ENCODE data around the gene IRS2.

The IRS2 gene

DNA sequence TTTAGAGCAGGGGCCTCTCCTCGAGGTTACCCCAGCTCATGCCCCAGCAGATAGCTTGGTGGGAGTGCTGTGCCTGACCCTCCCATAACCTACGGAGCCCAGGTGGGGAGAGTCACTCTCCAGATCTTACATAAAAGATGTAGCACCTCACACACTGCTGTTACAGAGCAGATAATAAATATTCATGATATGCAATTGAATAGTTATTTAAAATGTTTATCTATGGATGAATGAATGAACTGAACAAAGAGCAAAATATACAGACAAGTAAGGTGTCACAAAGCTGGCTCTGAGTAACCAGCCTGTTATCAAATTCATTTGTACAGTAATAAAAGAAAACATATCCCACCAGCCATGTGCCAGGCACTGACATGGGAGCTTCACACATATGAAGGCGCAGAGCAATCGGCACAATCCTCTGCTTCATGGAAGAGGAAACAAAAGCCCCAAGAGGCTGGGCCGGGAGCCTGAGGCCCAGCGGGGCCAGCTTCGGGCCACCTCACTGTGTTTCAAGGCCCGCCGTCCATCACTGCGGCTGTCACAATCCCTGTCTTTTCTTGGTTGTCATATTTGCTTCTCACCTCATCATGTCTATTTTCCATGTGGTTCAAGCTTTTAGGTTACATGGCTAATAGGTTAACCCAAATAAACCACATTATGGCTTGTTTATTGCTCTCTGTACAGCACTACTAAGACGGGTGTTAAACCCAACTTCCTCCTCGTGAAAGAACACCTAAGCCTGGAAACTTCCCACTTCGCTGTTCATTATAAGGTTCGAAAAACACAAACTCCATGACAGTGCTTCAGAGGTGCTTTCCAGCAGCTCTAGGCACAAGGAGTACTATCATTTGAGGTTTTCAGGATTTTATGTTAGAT lies 78.4 kb downstream of the IRS2 start:
- Histone ChIP-seq H3K36me3 (ENCODE audit: insufficient read depth, low read length) (no peaks in the 10 kb centered on the region), H3K9ac (ENCODE audit: low read length) (no peak overlapping the region), H3K4me3 (ENCODE audit: low read depth in 1 of 2, low read length in 2 of 2) (no peak overlapping the region), H3K27ac (ENCODE audit: low read depth, low read length) (no peak overlapping the region), H3K9me3 (ENCODE audit: low read length) (no peaks in the 10 kb centered on the region), H3K4me1 (ENCODE audit: insufficient read depth, low read length) (no peaks in the 10 kb centered on the region), H3K27me3 (ENCODE audit: control insufficient read depth in 1 of 2, insufficient read depth in 2 of 2, low read length in 2 of 2) (no peaks in the 10 kb centered on the region)

DNA sequence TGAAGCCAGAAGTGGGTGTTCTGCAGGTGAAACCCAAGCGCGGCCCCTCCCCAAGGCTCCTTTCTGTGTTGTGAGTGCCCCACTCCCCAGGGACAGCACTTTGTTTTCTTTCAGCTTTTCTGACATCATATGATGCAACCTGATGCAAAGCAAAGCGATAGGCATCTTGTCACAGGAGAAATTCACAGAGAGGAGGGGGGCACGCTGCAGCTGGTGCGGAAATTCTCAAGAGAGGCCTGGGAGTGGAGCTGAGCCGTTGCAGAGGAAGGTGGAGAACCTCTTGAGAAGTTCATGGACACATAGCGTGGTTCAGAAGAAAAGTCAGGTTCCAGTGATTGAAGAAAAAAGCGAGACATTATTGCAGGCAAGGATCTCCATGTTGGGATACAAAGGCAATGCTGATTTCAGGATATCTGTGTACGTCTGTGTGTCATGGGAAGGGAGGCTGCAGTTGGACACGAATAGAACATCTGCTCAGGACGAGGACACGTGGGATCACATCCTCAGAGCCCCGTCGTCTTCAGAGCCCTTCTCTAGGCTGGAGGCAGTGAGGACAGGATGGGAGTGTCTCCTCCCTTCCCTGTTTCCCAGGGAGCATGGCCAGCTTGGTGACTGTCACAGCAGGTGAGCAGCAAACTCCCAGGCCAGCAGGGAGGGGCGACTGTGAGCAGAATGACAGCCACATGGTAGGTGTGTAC lies 79.2 kb downstream of the IRS2 start:
- Histone ChIP-seq H3K4me1 (ENCODE audit: insufficient read depth, low read length) (no peaks in the 10 kb centered on the region), H3K9me3 (ENCODE audit: low read length) (no peaks in the 10 kb centered on the region), H3K36me3 (ENCODE audit: insufficient read depth, low read length) (no peaks in the 10 kb centered on the region), H3K9ac (ENCODE audit: low read length) (no peak overlapping the region), H3K4me3 (ENCODE audit: low read depth in 1 of 2, low read length in 2 of 2) (no peak overlapping the region), H3K27ac (ENCODE audit: low read depth, low read length) (no peak overlapping the region), H3K27me3 (ENCODE audit: control insufficient read depth in 1 of 2, insufficient read depth in 2 of 2, low read length in 2 of 2) (no peaks in the 10 kb centered on the region)

DNA sequence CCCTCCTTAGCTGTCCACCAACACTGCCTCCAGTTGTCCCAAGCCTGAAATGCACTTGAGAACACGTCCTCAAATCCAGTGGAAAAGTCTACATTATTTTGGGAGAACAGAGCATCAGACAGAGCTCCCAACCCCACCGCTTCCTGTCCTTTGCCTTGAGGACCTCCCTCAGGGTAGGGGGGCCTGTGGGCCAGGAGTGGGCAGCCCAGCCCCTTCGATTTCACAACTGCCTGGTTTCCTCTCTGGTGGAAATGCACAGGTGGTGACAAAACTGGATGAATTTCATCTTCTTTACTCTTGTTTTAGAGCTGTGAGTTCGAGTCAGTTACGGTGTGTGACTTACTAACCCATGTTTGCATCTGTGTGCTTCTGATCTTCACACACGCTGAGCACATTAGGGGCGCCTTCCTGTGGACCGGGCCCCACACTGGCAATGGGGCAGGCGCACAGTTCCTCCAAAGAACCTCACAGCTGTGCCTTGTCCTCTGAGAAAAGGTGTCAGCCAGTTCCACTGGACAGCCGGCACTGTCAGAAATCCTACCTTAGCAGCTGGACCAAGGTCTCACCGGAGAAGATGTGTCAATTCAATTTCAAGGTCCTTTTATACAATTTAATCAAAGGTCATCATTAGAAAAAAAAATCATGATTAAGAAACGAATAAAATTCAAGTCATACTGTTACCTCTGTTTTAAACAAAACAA lies 80.2 kb downstream of the IRS2 start:
- Histone ChIP-seq H3K9me3 (ENCODE audit: low read length) (no peaks in the 10 kb centered on the region), H3K36me3 (ENCODE audit: insufficient read depth, low read length) (no peaks in the 10 kb centered on the region), H3K27me3 (ENCODE audit: control insufficient read depth in 1 of 2, insufficient read depth in 2 of 2, low read length in 2 of 2) (no peaks in the 10 kb centered on the region), H3K9ac (ENCODE audit: low read length) (no peak overlapping the region), H3K27ac (ENCODE audit: low read depth, low read length) (no peak overlapping the region), H3K4me3 (ENCODE audit: low read depth in 1 of 2, low read length in 2 of 2) (no peak overlapping the region), H3K4me1 (ENCODE audit: insufficient read depth, low read length) (no peaks in the 10 kb centered on the region)

DNA sequence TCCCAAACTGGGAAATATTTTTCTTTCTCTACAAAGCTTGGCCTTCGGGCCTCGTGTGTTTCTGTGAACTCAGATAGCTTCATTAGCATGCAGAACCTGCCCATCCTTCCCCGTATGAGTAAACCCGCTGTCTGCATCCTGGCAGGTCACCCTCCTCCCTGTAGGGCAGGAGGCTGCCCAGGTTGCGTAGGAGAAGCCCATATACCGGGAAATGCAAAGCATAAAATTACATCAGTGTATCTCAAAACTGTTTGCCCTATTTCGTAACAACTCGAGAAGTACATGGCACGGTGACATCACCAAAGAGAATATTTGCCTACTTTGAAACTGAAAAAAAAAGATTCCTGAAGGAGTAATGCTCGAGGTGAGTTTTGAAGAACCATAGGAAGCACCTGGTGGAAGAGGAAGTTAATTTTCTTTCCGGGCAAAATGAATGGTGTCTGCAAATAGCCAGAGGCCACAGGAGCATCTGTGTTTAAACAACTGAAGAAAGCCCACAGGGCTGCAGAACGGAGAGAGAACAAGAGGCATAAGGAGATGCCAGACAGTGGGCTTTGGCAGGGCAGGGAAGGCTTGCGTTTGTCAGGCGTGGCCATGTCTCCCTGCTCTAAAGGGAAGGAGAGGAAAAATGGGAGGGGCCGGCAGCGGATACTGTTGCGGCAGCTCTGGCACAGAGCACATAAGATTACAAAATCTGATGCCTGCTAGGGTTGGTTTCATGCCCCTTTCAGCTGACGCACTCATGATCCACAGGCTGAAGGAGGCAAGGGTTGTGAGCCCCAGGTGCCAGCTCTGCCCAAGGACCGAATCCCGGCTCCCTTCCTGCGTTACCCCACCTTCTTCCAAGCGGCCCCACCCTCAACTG lies 81.4 kb downstream of the IRS2 start:
- H3K36me3 ChIP-seq (ENCODE audit: insufficient read depth, low read length), result no peaks in the 10 kb centered on the region
- H3K27ac ChIP-seq (ENCODE audit: low read depth, low read length), result no peak overlapping the region
- H3K9me3 ChIP-seq (ENCODE audit: low read length), result no peaks in the 10 kb centered on the region
- H3K27me3 ChIP-seq (ENCODE audit: control insufficient read depth in 1 of 2, insufficient read depth in 2 of 2, low read length in 2 of 2), result no peaks in the 10 kb centered on the region
- no peak overlapping the region for H3K9ac ChIP-seq (ENCODE audit: low read length)
- no peak overlapping the region for H3K4me3 ChIP-seq (ENCODE audit: low read depth in 1 of 2, low read length in 2 of 2)
- no peaks in the 10 kb centered on the region for H3K4me1 ChIP-seq (ENCODE audit: insufficient read depth, low read length)

DNA sequence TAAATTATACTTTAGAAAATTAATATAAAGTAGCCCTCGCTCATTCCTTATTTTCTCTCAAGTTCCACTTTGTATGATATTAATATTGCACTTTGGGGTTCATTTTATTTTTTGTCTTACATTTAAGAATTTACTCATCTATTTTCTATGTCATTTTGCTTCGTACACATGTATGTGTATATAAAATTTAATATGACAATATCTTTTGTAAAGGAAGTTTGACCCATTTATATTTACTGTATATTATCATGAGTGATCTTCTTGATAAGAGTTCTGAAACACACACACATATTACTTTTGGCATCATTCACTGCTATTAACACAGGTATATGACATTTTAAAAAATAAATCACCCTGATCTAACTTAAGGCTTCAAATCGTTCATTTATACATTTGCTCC lies 83.1 kb downstream of the IRS2 start:
- no peaks in the 10 kb centered on the region for H3K36me3 ChIP-seq (ENCODE audit: insufficient read depth, low read length)
- no peaks in the 10 kb centered on the region for H3K9me3 ChIP-seq (ENCODE audit: low read length)
- no peak overlapping the region for H3K9ac ChIP-seq (ENCODE audit: low read length)
- H3K27me3 ChIP-seq (ENCODE audit: control insufficient read depth in 1 of 2, insufficient read depth in 2 of 2, low read length in 2 of 2), result no peaks in the 10 kb centered on the region
- no peak overlapping the region for H3K4me3 ChIP-seq (ENCODE audit: low read depth in 1 of 2, low read length in 2 of 2)
- H3K27ac ChIP-seq (ENCODE audit: low read depth, low read length), result no peak overlapping the region
- no peaks in the 10 kb centered on the region for H3K4me1 ChIP-seq (ENCODE audit: insufficient read depth, low read length)
